GM18858 (cell line): Measurements from ENCODE around the gene SLA2.
A peak's percentile ranks its signal among the peaks of the same experiment; 100 is the strongest.
"Not testable (repeated sequence)": the region's sequence is repeated elsewhere in the genome, so short reads cannot be mapped to it uniquely, and the experiment has no call there.

Experiments used
- ATAC-seq: cut with Tn5 transposase; IDR thresholded peaks from one replicate; pipeline ENCODE4 v1.9.1; 2021; ENCODE audit not compliant: unreplicated experiment

Gene SLA2

DNA sequence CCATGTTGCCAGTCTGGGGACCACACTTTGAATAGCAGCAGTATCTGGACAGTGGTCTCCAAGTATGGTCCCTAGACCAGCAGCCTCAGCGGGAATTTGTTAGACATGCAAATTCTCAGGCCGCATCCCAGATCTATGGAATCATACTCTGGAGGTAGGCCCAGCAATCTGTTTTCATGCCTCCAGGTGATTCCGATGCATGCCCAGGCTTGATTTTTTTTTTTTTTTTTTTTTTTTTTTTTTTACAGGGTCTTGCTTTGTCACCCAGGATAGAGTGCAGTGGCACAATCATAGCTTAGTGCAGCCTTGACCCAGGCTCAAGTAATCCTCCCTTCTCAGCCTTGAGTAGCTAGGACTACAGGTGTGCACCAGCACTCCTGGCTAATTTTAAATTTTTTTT, 682 bp upstream of the SLA2 start:
- ATAC-seq = no peak

DNA sequence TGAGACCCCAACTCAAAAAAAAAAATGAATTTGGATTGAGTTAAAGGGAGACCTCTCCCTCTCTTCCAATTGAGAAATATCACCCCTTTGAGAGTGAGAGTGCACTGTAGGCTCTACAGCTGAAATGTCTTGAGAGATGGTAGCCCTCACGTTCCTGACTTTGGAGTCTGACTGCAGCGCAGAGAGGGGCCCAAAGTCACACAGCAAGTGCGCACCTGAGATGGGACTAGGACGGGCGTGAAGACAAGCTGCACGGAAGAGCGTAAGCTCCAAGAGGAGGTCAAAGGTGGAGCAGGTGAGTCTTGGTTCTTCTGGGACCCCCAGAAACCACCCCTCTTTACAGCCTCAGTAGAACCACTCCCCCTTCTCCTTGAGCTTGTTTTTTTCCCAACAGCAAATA, 643 bp downstream of the SLA2 start:
- ATAC-seq = no peak

DNA sequence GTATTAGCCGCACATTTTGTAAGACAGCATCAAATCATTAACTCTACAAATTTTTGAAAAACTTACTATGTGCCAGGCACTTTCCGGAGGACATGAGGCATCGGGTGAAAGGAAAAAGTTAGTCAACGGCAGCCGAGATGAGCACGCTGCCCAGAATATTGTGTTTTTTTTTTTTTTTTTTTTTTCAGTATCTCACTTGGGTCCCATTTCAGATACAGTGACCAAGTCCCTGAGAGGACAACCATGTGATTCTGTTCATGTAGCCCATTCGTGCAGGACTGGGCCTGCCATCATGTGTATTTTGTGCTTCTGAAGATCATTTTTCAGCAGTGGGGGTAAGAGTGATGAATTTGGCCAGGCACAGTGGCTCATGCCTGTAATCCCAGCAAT, 1.3 kb downstream of the SLA2 start:
- ATAC-seq = no peak

DNA sequence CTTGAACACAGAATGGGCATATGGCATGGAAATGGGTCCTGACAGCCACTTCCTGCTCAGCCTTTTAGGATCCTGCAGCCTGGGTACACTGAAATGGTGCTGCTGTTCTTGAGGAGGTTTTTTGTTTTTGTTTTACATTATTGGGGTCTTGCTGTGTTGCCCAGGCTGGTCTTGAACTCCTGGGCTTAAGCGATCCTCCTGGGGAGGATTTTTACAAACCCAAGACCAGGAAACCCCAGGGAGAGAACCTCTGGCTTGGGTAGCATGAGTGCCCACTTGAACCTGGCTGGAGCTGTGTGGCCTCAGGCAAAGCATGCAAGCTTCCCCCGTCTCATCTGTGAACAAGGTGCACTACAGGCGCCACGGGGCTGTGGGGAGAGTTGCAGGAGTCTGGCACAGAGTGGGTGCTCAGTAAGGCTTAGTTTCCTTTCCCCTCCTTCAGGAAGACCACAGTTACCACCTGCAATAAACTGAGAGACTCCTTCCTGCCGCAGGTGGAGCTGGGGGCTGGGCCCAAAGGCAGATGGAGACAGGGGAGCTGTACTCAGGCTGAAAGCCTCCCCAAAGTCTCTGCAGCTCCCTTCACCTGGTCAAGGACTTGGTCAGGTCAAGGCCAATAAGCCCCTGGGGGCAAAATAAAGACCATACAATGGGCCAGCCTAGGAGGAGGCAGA, 1.8 kb downstream of the SLA2 start:
- ATAC-seq = no peak

DNA sequence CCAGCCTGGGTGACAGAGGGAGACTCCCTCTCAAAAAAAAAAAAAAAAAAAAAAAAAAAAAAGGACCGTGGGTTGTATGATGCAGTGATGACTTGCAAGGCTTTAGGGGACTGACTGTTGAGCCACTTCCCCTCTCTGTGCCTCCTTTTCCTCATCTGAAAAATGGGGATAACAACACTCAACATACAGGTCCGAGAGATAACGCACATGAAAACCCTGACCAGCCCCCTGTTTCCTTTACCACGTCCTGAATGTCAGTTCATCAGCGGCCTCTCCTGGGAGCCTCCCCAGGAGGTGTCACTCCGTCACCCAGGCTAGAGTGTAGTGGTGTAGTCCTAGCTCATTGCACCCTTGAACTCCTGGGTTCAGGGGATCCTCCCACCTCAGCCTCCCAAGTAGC, 3.9 kb downstream of the SLA2 start:
- ATAC-seq = no peak

DNA sequence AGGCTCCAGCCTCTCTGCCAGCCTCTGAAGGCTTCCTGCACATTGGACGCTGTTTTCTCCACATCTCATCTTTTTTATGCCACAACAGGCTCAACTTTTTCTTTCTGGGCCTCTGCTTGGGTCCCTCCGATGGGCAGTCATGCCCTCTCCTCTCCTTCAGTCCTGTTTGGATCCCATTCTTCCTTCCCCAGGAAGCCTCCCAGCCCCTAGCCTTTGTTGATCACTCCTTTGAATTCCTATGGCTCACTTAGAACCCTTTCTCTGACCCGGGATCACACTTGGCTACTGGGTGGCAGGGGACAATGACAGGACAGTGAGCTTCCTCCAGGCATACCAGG, 4.5 kb downstream of the SLA2 start:
- ATAC-seq = no peak

DNA sequence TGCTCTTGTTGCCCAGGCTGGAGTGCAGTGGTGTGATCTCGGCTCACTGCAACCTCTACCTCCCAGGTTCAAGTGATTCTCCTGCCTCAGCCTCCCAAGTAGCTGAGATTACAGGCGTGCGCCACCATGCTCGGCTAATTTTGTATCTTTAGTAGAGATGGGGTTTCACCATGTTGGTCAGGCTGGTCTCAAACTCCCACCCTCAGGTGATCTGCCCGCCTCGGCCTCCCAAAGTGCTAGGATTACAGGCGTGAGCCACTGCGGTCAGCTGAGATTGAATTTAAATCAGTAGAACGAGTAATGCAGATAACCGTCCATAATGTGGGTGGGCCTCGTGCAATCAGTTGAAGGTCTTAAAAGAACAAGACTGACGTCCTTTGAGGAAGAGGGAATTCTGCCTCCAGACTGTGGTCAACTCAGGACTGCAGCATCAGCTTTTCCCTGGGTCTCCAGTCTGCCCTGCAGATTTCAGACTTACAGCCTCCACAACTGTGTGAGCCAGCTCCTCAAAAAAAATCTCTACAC, 7.1 kb downstream of the SLA2 start:
- ATAC-seq = not testable (repeated sequence)

DNA sequence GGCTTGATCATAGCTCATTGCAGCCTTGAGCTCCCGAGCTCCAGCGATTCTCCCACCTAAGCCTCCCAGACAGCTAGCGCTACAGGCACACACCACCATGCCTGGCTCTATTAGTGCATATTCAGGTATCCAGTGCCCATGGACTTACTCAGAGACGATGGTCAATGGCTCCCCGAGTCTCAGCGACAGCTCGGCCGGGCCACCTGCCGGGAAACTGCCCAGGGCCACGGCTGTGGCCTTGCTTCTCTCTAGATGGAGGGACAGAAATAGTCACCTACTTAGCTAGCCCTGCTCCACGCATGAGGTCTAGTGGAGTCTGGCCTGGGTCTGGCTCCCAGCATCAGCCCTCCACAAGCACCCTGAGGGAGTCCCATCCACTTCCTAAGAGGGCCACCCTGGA, 11.7 kb downstream of the SLA2 start:
- ATAC-seq = no peak

DNA sequence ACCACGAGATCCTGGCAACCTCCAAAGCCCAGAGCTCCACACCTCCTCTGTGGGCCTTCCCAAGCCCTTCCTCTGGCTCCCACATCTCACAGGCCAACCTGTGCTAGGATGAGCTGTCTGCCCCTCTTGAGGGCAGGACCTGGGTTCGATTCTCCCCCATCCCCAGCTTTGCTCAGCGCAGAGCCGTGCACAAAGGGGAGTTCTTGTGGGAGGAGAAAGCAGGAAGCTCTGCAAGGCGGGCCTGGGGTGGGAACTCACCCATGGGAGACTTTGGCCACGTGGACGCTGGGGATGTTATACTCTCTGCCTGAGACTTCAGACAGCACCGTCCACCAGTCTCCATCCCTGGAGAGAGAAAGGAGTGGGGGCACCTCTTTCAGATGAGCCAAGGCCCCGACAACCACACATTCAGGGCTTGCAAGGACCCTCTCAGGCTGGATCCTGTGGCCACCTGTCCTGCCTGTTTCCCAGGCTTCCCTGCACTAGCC, 12.7 kb downstream of the SLA2 start:
- no peak for ATAC-seq

DNA sequence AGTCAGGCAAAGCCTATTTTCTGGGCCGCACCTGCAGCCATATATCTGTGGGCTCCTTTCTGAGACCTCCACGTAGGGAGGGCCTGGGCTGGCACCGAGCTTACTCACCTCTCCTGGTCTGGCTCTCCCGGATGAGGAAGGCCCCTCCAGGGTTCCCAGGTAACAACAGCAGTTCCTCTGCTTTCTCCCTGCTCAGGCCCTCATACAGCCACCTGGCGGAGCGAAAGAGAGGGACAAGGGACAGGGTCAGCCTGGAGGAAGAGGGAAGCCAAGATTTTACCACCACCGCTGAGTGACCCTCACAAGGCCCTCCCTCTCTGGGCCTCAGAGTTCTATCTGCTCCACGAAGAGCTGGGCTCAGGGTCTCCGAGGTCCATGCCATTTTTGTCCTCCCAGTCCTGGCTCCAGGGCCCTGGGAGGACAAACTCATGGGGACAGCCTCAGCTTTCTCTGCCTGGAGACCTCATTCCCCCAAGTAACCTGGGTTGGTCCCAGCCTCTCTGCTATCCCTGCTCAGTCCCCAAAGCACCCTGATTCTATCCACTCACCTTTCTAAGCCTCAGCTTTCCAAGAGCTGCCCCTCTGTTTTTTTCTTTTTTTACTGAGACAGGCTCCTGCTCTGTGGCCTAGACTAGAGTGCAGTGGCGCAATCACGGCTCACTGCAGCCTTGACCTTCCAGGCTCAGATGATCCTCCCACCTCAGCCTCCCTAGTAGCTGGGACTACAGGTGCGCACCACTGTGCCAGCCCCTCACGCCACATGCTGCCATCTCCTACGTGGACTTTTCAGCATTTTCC, 13.3 kb downstream of the SLA2 start:
- no peak for ATAC-seq

DNA sequence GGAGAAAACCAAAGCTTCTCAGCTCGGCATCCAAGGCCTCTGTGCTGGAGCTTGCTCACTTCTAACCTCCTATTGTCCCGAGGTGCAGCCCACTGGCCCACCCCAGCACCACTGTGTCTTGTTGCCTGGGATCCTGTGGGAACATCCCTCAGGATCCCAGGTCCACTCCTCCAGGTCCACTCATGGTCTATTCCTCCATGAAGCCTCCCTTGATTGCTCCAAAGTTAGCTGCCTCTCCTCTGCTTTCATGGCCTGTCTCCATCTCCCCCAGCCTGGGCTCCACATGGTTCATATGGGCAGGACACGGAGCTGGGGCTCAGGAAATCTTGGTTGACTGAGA, 13.9 kb downstream of the SLA2 start:
- no peak for ATAC-seq

DNA sequence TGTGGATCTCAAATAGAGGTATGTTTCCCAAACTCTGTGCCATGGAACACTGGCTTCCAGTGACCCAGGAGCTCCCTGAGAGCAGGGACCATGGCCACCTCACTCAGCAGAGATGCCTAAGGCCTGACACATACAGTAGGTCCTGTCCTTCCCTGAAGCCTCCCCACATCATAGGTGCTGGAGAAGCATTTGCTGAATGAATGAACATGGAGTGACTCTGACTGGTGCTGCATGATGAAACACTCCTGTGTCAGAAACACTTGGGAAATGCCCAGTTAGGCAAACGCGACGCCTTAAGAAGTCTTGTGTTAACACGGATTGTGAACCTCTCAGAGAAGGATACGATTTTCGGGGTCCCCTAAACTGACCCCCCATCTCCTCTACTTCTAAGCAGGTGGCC, 14.3 kb downstream of the SLA2 start:
- no peak for ATAC-seq

DNA sequence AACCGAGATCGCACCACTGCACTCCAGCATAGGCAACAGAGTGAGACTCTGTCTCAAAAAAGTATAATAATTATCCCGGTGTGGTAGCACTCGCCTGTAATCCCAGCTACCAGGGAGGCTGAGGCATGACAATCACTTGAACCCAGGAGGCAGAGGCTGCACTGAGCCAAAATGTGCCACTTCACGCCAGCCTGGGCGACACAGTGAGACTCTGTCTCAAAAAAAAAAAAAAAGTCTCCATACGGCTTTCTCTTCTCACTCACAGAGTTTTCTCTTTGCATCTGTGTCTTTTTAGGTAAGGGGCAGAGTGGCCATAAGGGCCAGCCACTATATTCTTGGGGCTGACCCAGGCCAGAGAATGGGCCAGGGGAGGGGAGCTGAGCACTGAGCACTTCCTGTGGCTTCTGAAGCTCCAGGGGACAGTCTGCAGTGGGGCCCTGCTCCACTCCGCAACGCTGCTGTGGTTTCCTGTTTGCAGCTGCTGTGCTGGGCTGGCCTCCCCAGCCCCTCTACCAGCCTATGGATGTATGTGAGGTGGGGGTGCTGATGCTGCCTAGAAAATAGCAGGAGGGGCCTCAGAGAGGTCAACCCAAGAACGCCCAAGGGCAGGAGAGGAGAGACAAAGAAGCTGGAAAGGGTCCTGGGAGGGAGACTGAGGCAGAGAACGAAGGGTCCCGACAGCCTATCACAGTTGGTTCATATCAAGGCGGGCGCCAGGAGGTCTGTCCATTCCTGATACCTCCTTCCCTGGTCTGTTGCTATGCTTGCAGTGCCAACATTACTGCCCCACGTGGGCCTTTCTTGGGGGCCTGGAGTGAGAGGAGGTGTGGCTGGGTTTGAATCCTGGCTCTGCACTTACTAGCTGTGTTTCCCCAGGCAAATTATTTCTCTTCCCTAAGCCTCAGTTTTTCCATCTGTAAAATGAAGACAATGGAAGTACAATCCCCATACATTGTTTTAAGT, 16.0 kb downstream of the SLA2 start:
- peak; percentile 46 for ATAC-seq

DNA sequence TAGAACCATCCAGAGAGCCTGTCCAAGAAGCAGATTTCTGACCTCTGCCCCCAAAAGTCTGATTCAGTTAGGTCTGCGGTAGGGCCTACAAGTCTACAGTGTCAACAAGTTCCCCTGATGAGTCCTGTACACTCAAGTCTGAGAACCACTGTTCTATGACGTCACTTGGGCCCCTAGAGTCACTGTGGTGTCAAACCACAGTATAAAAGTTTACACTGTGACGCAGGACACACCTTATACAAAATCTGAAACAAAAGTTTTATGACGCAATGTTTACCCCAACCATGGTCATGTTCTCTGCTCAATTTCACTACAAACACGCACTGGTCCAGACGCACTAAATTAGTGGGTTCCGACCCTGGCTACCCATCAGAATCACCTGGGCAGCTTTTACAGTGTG, 17.9 kb downstream of the SLA2 start:
- ATAC-seq = no peak

DNA sequence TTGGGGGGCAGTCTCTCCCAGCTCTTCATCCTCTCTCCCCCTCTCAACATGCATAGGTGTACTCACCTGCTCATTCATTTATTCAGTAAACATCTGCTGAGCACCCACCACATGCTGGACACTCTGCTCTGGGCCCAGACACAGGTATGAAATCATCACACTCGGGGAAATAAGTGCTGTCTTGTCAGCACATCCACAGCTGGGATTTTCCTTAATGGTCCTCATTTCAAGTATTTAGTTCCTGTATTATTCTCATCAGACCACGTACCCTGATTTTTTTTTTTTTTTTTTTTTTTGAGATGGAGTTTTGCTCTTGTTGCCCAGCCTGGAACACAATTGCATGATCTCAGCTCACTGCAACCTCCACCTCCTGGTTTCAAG, 21.1 kb downstream of the SLA2 start:
- no peak for ATAC-seq

DNA sequence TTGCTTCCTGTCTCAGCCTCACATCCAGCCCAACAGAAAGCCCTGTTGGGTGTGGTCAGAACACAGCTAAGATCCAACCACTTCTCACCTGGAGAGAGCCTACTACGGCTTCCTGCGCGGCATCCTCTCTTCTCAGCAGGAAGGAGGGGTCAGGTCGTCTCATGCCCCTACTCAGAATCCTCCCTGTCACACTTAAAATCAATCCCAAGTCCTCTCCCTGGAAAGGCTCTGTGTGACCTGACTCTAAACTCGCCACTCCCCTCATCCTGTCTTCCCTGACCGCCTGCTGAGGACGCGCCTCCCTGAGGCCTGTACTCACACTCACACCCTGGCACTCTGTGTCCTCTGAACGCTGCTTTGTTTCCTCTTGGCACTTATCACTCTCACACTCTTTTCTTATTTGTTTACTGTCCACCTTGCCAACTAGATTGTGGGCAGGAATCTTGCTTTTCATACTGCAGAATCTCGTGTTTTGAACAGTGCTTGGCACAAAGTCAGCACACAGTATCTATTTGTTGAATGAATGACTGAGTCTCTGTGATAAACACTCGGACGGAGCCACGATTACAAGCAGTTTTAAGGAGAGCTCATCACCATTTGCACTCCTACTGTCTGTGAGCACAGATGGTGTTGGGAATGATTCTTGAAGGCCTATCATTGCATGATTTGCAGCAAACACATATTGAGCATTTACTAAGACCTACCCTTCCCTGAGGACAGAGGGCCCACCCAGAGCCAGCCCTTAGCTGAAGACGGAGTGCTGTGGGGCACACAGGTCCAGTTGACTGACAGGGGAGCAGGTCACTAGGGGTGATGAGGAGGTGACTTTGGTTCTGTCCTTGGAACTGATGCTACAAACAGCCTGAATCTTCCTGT, 21.7 kb downstream of the SLA2 start:
- ATAC-seq = no peak

DNA sequence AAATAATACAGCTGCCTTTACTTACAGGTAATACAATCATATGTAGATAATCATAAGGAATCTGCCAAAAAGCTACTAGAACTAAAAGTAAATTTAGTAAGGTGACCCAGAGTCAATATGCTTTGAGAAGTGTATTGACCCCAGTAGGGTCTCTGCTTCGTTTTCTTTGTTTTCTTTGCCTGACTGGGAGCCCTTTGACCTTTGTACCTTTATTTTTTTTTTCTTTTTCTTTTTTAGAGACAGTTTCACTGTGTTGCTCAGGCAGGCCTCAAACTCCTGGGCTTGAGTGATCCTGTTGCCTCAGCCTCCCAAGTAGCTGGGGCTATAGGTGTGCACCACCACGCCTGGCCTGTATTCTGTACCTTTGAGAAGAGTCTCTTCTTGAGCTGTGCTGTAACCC, 22.6 kb downstream of the SLA2 start:
- ATAC-seq = no peak

DNA sequence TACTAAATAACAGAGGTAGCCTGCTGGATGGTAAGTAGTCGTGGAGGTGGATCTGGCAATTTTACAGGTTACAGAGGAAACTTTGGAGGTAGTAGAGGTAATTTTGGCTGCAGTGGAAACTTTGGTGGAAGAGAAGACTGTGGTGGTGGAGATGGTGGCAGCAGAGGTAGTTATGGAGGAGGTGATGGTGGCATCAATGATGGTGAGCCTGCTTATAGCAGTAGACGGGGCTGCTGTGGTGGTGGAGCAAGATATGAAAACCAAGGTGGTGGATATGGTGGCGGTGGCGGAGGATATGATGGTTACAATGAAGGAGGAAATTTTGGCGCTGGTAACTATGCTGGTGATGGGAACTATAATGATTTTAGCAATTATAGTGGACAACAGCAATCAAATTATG, 25.1 kb downstream of the SLA2 start:
- no peak for ATAC-seq

DNA sequence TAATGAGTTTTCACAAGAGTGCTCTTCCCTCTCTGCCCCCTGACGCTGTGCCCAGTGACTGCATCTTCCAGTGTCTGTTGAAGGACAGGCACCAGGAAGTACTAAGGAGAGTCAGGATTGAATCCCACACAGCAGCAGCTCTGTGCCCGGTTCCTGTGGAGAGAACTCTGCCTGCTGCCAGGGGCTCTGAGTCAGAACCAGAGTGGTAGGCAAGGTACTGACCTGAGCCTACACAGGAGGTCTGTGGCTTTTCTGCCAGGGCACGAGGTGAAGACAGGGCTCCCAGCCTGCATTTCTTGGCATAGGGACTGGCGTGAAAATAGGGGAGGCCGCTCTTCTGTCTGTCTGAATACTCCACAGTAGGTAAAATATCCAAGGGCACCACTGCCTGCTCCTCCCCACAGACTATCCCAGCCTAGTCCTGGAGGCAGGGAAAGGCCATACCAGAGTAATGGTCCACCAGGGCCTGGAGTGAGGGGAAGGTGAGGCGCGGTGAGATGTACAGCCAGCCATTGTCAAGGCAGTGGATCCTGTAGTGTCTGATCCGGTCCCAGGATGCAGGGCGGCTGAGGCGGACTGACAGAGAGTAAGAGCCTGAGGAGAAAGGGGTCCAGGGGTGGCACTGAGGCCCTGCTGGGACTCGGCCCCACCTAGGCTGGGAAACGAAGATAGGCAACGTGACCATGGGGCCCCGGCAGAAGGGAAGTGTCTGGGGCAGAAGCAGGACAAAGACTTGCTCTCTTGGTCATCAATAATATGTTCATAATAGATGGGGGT, 31.0 kb downstream of the SLA2 start:
- ATAC-seq = no peak

DNA sequence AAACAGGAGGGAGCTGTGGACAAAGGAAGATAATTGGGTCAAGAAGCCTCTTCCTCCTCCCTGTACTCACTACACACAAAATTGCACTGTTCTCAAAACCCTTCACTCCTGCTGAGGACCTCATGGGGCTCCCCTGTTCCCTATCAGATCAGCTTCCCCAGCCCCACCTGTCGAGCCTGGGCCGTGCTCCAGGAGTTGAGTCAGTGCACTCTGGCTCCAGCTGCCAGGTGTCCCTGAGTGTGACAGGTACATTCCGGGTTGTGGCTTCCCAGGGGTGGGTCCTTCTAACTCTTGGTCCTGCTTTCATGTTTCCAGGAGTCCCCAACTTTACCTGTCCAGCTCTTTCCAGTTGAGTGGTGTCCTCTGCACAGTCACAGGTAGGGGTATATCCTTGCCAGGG, 32.0 kb downstream of the SLA2 start:
- ATAC-seq = no peak
